OCI-LY1 (cell line): ENCODE measurements around the gene CGB7.

Source experiments
- H2AFZ ChIP-seq: fragments of 200-600 bp; sonication (generic), shearing (Covaris generic); 2 replicates; pipeline ENCODE4 v1.6.0; 2014; ENCODE audit warnings: antibody characterized with exemption, mild to moderate bottlenecking, low read length
- H3F3A ChIP-seq: fragments of 200-600 bp; sonication (generic), shearing (Covaris generic); 2 replicates; pipeline ENCODE4 v1.6.0; 2014; ENCODE audit warnings: mild to moderate bottlenecking, antibody characterized with exemption, low read length, moderate library complexity; ENCODE audit not compliant: insufficient read depth
- H3K27ac ChIP-seq: fragments of 200-600 bp; sonication (generic); 2 replicates; pipeline ENCODE4 v1.5.1; 2014; ENCODE audit warnings: low read length, mixed run types, mild to moderate bottlenecking, low read depth; ENCODE audit not compliant: poor library complexity, severe bottlenecking
- H3K27me3 ChIP-seq: fragments of 200-600 bp; sonication (generic); 2 replicates; pipeline ENCODE4 v1.6.0; 2014; ENCODE audit warnings: antibody characterized with exemption, mild to moderate bottlenecking, low read length, moderate library complexity; ENCODE audit not compliant: insufficient read depth
- H3K36me3 ChIP-seq: fragments of 200-600 bp; sonication (generic); 2 replicates; pipeline ENCODE4 v1.6.1; 2014; ENCODE audit warnings: mild to moderate bottlenecking, antibody characterized with exemption, low read length, moderate library complexity, mixed read lengths; ENCODE audit not compliant: insufficient read depth
- H3K4me1 ChIP-seq: fragments of 200-600 bp; sonication (generic); 2 replicates; pipeline ENCODE4 v1.5.1; 2014; ENCODE audit warnings: mild to moderate bottlenecking, low read length, moderate library complexity; ENCODE audit not compliant: insufficient read depth, severe bottlenecking
- H3K4me2 ChIP-seq: fragments of 200-600 bp; sonication (generic), shearing (Covaris generic); 2 replicates; pipeline ENCODE4 v1.6.1; 2014; ENCODE audit warnings: low read length
- H3K4me3 ChIP-seq: fragments of 200-600 bp; sonication (generic); 2 replicates; pipeline ENCODE4 v1.5.1; 2014; ENCODE audit warnings: low read length, low read depth, mild to moderate bottlenecking, mixed read lengths; ENCODE audit not compliant: poor library complexity, severe bottlenecking
- H3K79me2 ChIP-seq: fragments of 200-600 bp; shearing (Covaris generic); 2 replicates; pipeline ENCODE4 v1.6.1; 2016; ENCODE audit warnings: mixed run types, low read length, mixed read lengths; ENCODE audit not compliant: insufficient read depth
- H3K9ac ChIP-seq: fragments of 200-600 bp; sonication (generic), shearing (Covaris generic); 2 replicates; pipeline ENCODE4 v1.6.1; 2014; ENCODE audit warnings: mild to moderate bottlenecking, low read length, mixed read lengths
- H3K9me2 ChIP-seq: fragments of 200-600 bp; sonication (generic), shearing (Covaris generic); 2 replicates; pipeline ENCODE4 v1.6.1; 2014; ENCODE audit warnings: low read depth, mild to moderate bottlenecking, low read length, mixed read lengths
- H3K9me3 ChIP-seq: fragments of 200-600 bp; shearing (Covaris generic); 2 replicates; pipeline ENCODE4 v1.6.1; 2014; ENCODE audit warnings: low read length, mixed read lengths
- H4K20me1 ChIP-seq: fragments of 200-600 bp; sonication (generic), shearing (Covaris generic); 2 replicates; pipeline ENCODE4 v1.6.0; 2016; ENCODE audit warnings: mild to moderate bottlenecking, low read length; ENCODE audit not compliant: insufficient read depth
- CTCF ChIP-seq: fragments of 200-600 bp; sonication (generic), shearing (Covaris generic); IDR thresholded peaks from 2 replicates; pipeline ENCODE4 v1.5.1; 2017; ENCODE audit warnings: mild to moderate bottlenecking, antibody characterized with exemption, low read length, moderate library complexity, mixed read lengths
- EZH2 ChIP-seq: fragments of 200-600 bp; sonication (generic), shearing (Covaris generic); IDR thresholded peaks from 2 replicates; pipeline ENCODE4 v1.8.0; 2017; ENCODE audit warnings: borderline replicate concordance, mixed run types, mild to moderate bottlenecking, antibody characterized with exemption, low read length, moderate library complexity, mixed read lengths

The CGB7 gene

GRCh38 chr19:49073514-49074378 is 16.2 kb upstream of the CGB7 start:
- H2AFZ ChIP-seq = no peak overlapping the region
- H3K4me1 ChIP-seq = no peaks in the 10 kb centered on the region
- no peaks in the 10 kb centered on the region for H3K79me2 ChIP-seq
- no peak overlapping the region for H3K4me3 ChIP-seq
- H3K36me3 ChIP-seq = no peaks in the 10 kb centered on the region
- H3K9me3 ChIP-seq = no peaks in the 10 kb centered on the region
- no peaks in the 10 kb centered on the region for H3F3A ChIP-seq
- no peak overlapping the region for H3K4me2 ChIP-seq
- no peaks in the 10 kb centered on the region for H3K9me2 ChIP-seq
- TF ChIP-seq CTCF (peak; percentile 32), EZH2 (no peak)
- H3K27me3 ChIP-seq = peaks cover 6% of the 10 kb centered on the region
- H4K20me1 ChIP-seq = no peaks in the 10 kb centered on the region
- no peak overlapping the region for H3K9ac ChIP-seq
- H3K27ac ChIP-seq = no peak overlapping the region

GRCh38 chr19:49071860-49072547 is 14.5 kb upstream of the CGB7 start:
- no peak for TF ChIP-seq EZH2
- TF ChIP-seq CTCF = no peak
- peaks cover 10% of the 10 kb centered on the region for H3K27me3 ChIP-seq
- H3K4me1 ChIP-seq = no peaks in the 10 kb centered on the region
- no peak overlapping the region for H3K4me3 ChIP-seq
- H4K20me1 ChIP-seq = no peaks in the 10 kb centered on the region
- no peak overlapping the region for H3K4me2 ChIP-seq
- H3K27ac ChIP-seq = no peak overlapping the region
- H3K9ac ChIP-seq = no peak overlapping the region
- no peaks in the 10 kb centered on the region for H3K79me2 ChIP-seq
- H3K36me3 ChIP-seq = no peaks in the 10 kb centered on the region
- no peaks in the 10 kb centered on the region for H3F3A ChIP-seq
- no peak overlapping the region for H2AFZ ChIP-seq
- no peaks in the 10 kb centered on the region for H3K9me2 ChIP-seq
- H3K9me3 ChIP-seq = no peaks in the 10 kb centered on the region

- H3K4me3 ChIP-seq = no peak overlapping the region
- no peaks in the 10 kb centered on the region for H3K9me2 ChIP-seq
- H3K27me3 ChIP-seq = peaks cover 12% of the 10 kb centered on the region
- no peaks in the 10 kb centered on the region for H3K36me3 ChIP-seq
- H3K4me1 ChIP-seq = no peaks in the 10 kb centered on the region
- H2AFZ ChIP-seq = no peak overlapping the region
- H3K27ac ChIP-seq = no peak overlapping the region
- no peak for TF ChIP-seq EZH2
- H3K4me2 ChIP-seq = no peak overlapping the region
- H3K9ac ChIP-seq = no peak overlapping the region
- no peaks in the 10 kb centered on the region for H3K79me2 ChIP-seq
- no peaks in the 10 kb centered on the region for H3K9me3 ChIP-seq
- H4K20me1 ChIP-seq = no peaks in the 10 kb centered on the region
- H3F3A ChIP-seq = no peaks in the 10 kb centered on the region
These were observed 12.9 kb upstream of the CGB7 start for GRCh38 chr19:49070416-49070815.
